Activated CD4-positive, alpha-beta T cell treated with anti-CD3 and anti-CD28 coated beads, Interleukin-2, amount 50 U/mL, for 1 hour (primary cell): ENCODE results near the gene TBX3.

ENCODE experiments used
- DNase-seq: peaks from one replicate; pipeline ENCODE4 v3.0.0-alpha.2; 2020

TBX3 gene

DNA sequence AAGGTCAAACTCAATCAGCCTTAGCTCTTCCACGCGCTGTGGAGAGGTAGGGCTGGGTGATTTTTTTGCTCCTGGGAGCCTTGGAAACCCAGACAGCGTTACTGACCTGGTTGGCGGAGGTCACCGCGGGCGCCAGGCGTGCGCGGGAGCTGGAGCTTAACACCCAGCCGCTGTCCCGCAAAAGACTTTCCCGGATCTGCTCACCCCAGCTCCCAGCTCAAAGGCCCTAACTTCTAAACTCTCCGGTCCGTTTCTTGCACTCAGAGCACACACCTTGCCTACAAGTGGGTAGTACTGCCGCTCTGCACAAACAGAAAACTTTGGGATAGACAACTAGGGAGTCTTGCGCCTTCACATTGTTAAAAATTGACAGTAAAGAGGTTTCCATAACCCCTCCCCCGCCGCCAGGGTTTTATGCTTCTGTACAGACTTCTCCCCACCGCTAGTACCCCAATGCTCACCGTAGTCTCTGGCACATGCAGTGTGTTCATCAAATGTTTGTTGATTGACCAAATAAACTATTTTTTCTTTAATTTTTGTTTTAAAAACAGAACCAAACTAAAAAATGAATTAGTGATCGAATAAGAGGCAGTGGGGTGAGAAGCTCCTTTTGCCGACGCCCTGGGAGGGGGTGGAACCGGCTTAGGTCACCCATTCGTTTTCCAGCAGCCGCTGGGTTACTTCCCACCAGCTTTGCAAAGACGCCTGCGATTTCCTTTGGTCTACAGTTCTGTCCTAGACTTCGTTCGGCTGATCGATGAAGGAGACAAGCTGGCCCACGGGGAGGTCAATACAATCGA, 12.7 kb upstream of the TBX3 start:
- DNase-seq, result no peak

DNA sequence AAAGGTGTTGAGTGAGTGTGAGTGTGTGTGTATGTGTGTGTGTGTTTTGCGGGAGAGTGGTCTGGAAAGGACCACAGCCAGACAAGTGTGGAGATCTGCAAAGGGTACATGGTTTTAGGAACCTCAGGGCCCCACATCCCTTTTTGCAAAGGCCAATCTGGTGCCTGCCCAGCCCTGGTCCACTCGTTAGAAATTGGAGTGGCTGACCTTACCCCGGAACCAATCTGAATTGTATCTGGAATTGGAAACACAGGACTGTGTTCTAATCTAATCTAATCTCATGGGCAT, 11.3 kb upstream of the TBX3 start:
- DNase-seq, result no peak

DNA sequence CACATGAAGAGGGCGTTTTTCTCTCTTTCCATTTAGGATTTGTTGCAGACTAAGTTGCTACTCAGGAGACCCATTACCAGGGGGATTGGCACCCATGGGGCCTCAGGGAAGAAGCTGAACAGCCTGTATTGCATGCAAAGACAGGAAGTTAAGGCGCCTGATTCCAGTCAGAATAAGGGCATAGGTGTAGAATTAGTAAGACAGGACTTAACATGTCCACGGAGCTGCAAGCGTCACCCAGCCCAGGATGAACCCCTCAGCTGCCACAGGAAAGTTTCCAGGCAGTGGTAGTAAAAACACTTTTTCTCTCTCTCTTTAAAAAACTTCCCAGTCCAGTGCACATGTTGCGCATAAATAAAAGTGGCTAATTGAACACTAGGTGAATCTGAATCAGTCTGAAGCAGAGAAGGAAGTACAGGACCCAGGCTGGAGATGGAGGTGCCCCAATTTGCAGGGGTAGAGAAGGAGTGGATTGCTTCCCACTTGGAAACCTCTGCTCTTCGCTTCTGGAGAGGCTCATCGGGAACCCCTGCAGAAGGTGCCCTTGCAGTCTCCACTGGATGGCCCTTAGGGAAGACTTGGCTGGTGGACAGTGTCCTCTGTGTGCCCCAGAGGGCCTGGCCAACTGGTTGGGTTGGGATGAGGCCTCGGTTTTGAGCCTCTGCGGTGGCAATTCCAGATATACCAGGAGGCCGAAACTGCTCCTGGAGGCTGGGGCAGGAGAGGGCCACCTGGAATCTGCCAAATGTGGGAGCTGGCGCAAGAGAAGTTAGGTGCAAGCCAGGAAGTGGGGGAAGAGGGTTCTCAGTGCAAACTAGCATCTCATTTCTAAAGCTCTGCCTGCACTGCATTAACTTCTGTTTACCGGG, 10.7 kb upstream of the TBX3 start:
- no peak for DNase-seq

DNA sequence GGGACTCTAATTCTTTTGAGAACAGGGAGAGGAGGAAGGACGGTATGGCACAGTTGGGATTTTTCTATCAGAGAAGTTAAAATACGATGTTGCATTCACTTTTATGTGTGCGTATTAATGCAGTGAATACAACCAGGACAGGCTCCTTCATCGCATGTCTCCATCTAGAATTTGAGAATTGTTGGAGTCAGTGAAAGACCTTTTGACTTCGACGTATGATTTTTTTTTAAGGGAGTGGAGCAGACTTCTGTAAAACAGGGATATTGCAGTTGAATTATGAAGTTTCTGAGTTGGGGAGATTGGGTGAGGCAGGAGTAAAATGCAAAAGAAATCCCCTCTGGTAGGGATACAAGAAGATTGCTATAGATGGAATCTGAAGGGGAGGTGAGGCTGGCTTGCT, 9.6 kb upstream of the TBX3 start:
- no peak for DNase-seq

DNA sequence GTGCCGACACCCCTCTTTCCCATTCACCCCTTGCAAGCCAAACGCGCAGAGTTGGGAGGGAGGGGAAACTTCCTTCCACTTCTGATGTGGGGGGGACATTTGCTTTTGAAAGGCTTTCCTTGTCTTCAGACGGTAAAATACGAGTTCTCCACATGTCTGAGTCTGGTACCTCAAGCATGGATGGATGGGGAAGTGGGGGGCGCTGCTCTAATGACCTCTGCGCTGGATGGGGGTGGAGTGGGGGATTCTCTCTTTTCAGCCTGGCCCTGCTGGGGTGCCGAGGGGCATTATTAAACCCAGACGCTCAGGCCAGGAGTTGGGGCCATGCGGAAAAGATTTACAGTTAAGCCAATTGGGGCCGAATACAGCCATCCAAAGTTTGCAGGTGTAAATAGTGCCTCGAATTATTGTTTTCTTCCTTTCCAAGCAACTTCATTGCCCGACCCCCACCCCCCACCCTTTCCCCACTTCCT, 9.1 kb upstream of the TBX3 start:
- no peak for DNase-seq

DNA sequence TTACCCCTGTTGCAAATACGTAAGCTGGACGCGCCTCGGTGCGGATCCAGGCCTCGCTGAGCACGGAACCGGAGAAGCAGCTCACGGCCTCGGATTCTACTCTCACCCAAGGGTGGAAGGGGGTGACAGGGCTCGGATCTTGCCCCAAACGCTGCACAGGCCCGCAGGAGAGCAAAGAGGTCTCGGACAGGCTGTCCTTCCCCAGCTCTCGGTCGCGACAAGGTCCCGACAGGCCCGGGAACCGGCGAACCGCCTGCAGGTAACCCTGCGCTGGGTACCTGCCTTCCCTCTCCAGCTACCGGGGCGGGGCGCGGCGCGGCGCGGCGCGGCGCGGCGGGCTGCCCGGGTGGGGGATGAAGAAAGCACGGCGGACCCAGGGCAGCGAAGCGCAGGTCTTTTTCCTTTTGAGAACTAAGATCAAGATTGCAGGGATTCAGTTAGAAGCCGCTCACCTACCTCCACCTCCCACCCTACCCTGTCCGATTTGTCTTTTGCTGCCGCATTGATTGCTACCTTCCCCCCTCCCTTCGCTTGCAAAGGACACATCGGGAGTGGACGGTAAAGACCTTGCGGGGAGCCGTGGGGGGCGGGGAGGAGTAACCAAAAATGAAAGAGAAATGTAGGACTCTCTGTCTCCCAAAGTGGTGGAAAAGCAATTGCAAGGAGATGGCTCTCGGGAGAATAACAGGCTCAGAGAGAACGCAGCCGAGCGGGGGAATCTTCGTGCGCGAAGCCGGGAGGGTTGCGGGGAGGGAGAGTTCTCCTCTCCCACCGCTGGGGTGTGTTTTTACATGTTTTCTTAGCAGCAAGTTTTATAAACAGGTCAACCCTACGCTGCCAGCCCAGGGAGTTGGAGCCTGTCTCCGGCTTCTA, 8.4 kb upstream of the TBX3 start:
- DNase-seq, result no peak

DNA sequence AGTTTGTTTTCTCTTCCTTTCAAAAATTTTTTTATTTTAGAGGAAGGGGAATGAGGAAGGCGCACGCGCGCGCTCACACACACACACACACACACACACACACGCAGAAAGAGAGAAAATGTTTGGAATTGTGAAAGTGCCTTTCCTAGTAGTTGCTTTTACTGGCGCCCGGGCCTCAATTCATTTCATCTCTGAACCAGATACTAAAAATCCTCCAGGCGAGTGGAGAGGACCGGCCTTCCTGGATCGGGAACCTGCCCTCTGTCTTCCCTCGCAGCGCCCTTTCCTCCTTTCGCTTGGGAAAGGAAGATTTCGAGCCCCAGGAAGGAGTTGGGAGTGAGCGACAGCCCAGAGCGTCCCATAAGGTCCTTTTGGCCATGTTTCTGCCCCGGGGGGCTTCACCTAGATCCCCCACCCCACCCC, 7.8 kb upstream of the TBX3 start:
- DNase-seq, result no peak

DNA sequence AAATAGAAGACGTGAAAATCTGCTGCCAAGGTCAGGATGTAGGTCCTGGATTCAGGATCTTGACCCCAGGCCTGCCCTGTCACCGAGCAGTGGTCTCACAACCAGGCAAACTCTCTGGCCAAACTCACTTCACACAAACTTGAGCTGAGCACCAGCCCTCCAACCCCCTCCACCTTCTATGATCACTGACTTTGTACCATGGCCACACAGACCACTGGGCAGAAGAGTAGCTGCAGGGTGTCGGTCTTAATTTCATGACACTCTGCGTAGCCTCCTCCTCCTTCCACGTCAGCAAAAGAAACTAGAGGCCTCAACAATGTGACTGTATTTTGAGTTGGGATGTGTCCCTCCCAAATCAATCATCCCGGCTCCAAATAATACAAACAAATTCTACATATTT, 7.2 kb upstream of the TBX3 start:
- no peak for DNase-seq

DNA sequence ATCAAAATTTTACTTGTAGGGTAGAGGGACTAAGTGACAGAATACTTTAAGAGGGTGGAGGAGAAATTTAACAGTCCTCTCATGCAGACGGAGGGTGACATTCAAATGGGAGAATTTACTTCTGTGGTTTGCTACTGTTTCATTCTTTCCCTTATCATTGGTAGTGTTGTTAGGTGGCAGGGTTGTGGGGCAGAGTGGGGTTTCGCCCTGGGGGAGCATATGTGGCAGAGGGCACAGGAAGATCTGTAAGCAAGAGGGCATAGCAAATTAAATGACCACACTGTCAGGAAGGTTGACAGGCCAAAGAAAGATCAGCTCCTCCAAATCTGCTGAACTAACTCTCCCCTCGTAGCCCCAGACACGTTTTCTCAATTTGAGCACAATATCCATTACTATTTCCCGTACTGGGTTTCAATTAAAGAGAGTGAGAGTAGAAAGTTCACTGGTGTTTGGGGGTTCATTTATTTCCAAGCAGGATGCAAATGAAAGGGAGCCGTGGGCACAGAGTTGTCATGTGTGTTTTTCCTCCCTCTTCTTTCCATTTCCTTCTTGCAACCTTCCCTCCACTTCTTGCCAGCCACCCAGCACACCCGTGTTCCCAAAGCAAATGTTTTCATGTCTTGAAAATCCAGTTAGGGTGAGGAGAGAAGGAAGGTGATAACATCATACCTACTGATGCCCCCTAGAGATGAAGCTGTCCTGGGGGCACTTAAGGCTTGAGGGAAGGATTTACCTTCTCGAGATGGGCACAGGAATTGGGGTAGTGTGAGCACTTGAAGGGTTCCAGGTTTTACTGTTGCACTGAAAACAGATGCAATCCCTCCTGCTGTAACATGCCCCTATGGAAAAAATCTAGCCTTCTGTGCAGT, 6.5 kb upstream of the TBX3 start:
- DNase-seq, result no peak

DNA sequence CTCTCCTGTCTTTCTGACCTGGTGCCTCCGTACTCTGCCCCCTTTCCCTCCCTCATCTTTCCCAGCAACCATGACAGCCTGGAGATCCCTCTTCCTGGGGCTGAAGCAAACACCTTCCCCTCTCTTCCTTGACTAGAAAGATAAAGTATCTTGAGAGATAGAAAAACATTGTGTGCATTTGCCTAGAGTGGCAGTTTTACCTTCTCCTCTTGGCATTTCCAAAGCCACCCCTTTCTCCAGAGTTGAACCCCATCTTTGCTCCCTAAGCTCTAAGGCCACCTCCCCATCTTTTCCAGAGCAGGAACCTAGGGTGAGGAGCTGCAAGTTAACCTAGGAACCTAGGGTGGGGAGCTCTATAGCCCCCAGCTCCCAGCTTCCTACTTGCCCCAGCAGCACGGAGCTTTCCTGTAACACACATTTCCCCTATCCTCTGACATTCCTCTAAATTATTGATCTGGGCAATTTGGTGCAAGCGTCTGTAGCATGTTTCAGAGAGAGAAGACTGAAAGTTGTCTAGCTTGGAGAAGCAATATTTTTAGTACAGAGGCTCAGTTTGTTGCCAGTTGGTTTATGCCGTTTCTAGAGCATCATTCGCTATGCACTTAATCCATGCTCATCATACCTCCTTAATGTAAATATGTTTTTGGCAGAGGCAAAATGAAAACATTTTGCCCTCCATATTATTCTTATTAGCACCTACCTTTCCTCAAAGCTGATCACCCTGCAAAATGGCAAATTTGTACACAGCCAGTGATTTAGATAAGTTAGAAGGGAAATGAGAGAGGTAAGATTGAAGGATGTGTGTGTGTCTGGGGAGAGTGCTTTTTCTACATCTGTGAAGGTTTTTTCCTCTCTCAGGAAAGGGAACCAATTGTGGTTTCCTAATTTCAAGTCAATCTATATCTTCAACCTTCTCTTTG, 5.4 kb upstream of the TBX3 start:
- DNase-seq, result no peak

DNA sequence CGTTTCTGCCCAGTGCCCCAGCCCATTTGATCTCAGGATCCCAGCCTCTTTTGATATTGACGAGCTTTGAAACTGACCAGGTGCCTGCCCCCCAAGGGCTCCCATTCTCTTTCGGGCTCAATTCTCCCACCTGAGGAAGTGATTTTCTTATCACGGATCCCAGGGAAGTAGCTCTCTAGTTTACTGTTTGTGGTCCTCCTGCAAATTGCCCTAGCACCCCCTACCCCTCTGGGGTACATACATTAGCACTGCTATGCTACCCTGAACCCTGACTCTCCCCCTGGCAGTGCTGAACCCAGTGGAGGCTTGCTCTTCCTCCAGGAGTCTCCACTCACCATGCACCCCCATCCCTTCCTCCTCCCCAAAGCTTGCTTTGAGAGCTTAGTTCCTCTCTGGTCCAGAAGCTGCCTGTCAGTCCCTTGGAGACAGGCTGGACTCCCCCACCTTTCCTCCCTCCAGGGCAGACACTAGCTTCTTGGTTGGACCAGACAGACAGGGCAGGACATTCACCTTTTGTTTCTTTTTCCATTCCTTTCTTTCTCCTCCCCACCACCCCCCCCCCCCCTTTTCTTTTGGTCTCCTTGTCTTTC, 4.4 kb upstream of the TBX3 start:
- no peak for DNase-seq

DNA sequence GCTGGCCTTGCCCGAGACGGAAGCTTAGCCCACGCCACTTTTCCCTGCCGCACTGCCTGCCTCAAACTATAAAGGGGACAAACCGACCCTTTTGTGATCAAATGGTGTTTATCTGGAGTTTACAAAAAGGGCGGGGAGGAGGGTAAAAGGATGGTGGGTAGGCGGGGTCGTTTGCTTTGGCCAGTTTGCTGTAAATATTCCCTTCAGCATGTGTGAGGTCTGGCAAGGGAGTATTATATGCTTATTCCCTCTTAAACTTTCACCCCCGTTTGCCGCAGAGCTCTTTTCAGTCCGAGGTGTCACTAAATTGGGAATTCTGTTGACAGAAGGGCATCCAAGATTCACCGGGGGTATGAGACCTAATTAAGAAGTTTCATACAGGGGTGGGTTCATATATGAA, 3.8 kb upstream of the TBX3 start:
- DNase-seq, result no peak

DNA sequence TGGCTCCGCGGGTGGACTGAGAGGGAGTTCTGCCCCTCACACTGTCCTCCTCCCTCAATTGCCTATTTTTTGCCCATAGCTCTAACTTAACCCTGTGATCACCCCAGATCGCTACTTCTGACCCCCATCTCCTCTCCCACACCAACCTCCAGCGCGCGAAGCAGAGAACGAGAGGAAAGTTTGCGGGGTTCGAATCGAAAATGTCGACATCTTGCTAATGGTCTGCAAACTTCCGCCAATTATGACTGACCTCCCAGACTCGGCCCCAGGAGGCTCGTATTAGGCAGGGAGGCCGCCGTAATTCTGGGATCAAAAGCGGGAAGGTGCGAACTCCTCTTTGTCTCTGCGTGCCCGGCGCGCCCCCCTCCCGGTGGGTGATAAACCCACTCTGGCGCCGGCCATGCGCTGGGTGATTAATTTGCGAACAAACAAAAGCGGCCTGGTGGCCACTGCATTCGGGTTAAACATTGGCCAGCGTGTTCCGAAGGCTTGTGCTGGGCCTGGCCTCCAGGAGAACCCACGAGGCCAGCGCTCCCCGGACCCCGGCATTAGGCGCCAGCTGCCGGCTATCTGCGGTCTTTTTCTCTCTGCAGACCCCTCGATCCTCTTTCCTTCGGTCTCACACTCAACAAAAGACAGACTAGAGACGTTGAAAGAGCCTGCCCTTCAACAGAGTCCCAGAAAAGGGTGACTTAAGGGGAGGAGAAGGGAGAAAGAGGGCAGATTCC, 3.0 kb upstream of the TBX3 start:
- no peak for DNase-seq

DNA sequence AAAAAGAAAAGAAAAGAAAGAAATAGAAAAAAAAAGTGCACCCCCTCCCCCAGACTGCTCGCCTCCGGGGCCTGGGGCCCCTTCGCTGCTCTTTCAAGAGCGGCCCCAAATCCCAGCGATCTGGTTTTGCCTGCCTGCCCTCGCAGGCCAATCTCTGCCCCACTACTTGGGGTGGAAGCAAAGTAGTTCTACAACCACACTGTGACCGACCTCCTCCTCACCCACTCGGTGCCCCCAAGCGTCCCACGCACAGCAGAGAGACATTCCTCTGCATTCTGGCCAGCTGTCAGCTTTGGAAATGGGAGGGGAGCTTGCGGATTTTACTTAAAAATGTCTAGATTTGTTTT, 2.4 kb upstream of the TBX3 start:
- DNase-seq, result no peak

DNA sequence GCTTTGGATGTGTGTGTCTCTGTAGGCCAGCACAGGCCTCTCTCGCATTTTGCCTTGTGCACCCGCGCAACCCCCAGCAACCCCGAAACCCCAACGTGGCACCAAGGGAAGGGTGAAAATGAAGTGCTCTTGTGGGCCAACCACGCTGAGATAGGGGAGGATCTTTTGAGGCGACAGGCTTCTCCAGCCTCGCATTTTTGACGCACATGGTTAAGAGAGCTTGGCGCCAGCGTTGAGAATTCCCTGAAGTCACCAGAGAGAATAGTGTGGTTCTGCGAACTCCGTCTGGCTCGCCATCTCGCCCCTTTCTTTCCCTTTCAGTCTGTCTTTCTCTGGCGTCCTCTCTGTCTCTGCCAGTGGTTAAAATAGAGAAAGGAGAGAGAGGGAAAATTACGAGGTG, 1.9 kb upstream of the TBX3 start:
- DNase-seq, result no peak

DNA sequence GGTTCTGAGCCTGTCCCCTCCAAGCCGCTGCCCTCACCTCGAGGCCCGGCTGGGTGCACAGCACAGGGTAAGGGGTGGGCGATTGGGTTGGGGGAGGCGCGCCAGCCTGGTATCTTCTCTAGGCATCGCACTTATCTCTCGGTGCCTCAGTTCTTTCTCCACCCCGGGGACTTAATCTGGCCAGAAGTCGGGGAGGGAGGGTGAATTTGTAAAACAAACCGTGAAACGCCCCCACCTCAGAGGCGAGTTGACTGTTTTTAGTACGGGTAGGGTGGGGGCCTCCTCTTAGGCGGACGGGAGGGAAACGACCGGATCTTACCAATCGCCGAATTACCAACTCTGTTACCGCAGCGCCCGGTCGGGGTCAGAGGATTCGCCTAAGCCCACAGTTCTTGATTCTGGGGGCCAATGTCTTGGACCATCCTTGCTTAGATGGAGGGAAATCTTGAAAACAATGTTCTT, 1.4 kb upstream of the TBX3 start:
- no peak for DNase-seq

DNA sequence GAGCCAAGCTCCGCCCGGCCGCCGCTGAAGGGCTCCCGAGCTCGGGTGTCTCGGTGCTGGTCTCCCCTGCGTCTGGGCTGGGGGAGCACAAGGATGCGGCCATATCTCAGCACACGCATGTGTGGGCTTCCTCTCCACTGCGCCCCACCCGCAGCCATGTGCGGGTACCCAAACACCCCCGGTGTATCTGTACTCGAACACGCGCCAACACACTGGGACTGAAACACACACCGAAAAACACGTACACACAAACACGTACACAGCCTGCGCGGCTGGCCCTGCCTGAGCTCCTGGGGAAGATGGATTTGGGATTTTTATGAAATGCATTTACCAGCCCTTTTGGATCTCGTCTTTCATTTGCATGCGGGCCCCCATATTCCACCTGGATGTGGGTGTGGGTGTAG, 897 bp upstream of the TBX3 start:
- no peak for DNase-seq

DNA sequence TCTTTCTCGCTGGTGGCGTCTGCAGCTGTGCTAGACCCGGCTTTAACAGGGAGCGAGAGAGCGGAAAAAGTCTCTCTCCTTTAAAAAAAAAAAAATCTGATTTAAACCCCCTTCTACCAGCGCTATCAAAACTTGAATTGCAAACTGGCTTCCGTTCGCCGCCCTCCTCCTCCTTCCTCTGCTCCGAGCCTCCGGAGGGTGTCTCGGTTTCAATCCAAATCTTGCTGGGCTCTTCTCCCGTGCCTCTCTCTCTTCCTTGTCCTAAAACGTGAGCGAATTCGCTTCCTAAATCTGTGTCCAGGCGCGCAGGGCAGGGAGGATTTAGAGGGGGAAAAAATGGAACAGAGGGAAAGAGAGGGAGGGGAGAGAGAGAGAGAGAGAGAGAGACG, 272 bp downstream of the TBX3 start:
- no peak for DNase-seq

DNA sequence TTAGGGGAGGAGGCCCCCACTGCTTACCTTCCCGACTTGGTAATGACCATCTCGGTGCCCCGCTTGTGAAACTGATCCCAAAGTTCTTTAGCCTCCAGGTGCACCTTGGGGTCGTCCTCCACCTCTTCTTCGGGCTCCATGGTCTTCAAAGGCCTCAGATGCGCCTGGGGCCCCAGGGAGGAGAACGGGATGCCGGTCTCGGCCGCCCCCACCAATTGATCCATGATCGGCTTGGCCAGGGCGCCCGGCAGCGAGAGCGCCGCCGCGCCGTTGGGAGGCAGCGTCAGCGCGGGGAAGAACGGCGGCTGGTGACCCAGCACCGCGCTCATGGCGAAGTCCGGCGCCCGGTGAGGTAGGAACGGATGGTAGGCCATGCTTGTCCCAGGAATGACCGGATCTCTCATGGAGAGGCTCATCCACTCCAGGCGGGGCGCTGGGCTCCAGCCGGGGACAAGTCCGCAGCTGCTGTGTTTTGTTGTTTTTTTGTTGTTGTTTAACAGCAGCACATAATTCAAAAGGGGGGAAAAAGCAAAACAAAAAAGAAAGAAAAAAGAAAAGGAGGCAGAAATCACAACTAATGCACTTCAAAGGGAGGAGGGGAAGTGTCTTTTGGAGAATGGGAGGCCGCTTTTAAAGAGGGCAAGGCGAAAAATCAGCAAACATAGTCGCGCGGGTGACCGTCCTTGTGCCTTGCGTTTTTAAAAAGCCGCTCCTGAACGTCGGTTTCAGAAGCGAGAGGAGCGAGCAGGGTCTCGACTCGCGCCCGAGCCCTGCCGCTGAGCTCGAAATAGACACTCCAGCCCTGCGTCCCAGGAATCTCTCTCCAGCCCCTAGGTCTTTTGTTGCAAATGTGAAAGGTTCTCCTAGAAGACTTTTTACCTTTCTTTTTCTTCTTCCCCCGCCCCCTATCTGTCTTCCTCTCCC, 928 bp downstream of the TBX3 start:
- DNase-seq, result no peak
